HepG2 (cell line): Measurements from ENCODE around the gene UBE2I. TPM values are rescaled to one million over a fixed set of nuclear protein-coding genes. Genes with fewer than 3 reads are reported as not detected.

ENCODE experiments used
- ATAC-seq: fragments of 200-7000 bp; cut with Tn5 transposase; 3 replicates; pipeline ENCODE4 v1.9.1; 2020; ENCODE audit warnings: mild to moderate bottlenecking, moderate library complexity
- BruUV-seq: library from RNA; stranded (reverse); fragments of 400-500 nt; replicated peaks from 2 replicates; lab custom pipeline; 2021; lab: Mats Ljungman, UMichigan
- CTCF ChIA-PET: fragments of 300-600 bp; formaldehyde crosslinking; extraction: SDS; loops from one replicate; lab custom pipeline; 2021; ENCODE audit warnings: low total read pairs, inconsistent platforms, low intra/inter-chr PET ratio; lab: Yijun Ruan, JAX
- POLR2A ChIA-PET: fragments of 350-600 bp; sonication (Branson Sonifier 250); formaldehyde crosslinking; loops from one replicate; lab custom pipeline; 2020; ENCODE audit warnings: antibody characterized with exemption, inconsistent platforms; lab: Yijun Ruan, JAX
- DNase-seq: peaks from one replicate; pipeline ENCODE4 v3.0.0-alpha.2; 2015; ENCODE audit warnings: low spot score
- FAIRE-seq: peaks from 3 replicates; lab custom pipeline; 2011; peaks lifted over from hg19 to GRCh38; lab: Jason Lieb, UNC
- H2AFZ ChIP-seq: one replicate; pipeline ENCODE4 v1.6.1; 2011; ENCODE audit warnings: low read length, inconsistent platforms
- H3K27ac ChIP-seq: fragments of 300-600 bp; 3 replicates; pipeline ENCODE4 v1.8.0; 2011; ENCODE audit warnings: mixed run types, mild to moderate bottlenecking, mixed read lengths, low read length, inconsistent platforms; ENCODE audit not compliant: insufficient read depth; ENCODE audit errors: extremely low read length
- H3K27me3 ChIP-seq, 2 experiments: fragments of 200-600 bp in 1 of 2; 2 replicates in 1 of 2; 3 replicates in 1 of 2; pipeline versions ENCODE4 v1.6.0 to v1.8.0; 2011; ENCODE audit warnings: low read length in 2 of 2, mild to moderate bottlenecking in 2 of 2, moderate library complexity in 2 of 2, inconsistent platforms in 1 of 2; ENCODE audit not compliant: insufficient read depth in 2 of 2, control insufficient read depth in 1 of 2
- H3K36me3 ChIP-seq, 2 experiments: fragments of 200-600 bp in 1 of 2; replicated peaks in 1 of 2; 2 replicates in 1 of 2; 3 replicates in 1 of 2; pipeline versions ENCODE4 v1.5.1 to v1.8.0; 2011; ENCODE audit warnings: low read length in 2 of 2, inconsistent platforms in 1 of 2; ENCODE audit not compliant: insufficient read depth in 2 of 2, control insufficient read depth in 1 of 2
- H3K4me1 ChIP-seq: 2 replicates; pipeline ENCODE4 v1.5.1; 2012; ENCODE audit warnings: low read length, inconsistent platforms; ENCODE audit not compliant: insufficient read depth
- H3K4me2 ChIP-seq: 2 replicates; pipeline ENCODE4 v1.6.0; 2011; ENCODE audit warnings: low read depth, low read length, inconsistent platforms
- H3K4me3 ChIP-seq, 3 experiments: fragments of 200-600 bp in 1 of 3; sonication (generic), shearing (Covaris generic) in 1 of 3; replicated peaks in 1 of 3; 2 replicates each; pipeline ENCODE4 v1.5.1; 2011 to 2016; ENCODE audit warnings: low read length in 3 of 3, inconsistent platforms in 2 of 3, low read depth in 2 of 3, mild to moderate bottlenecking in 2 of 3, control low read depth in 1 of 3, mixed read lengths in 1 of 3; ENCODE audit not compliant: insufficient read depth in 1 of 3
- H3K79me2 ChIP-seq: one replicate; pipeline ENCODE4 v1.6.1; 2011; ENCODE audit warnings: low read length, inconsistent platforms; ENCODE audit not compliant: insufficient read depth
- H3K9ac ChIP-seq: 2 replicates; pipeline ENCODE4 v1.6.0; 2011; ENCODE audit warnings: mild to moderate bottlenecking, low read depth, low read length, inconsistent platforms; ENCODE audit not compliant: insufficient read depth
- H3K9me3 ChIP-seq: 2 replicates; pipeline ENCODE4 v1.5.1; 2012; ENCODE audit warnings: mild to moderate bottlenecking, low read length
- H4K20me1 ChIP-seq: 2 replicates; pipeline ENCODE4 v1.6.0; 2011; ENCODE audit warnings: inconsistent platforms, mild to moderate bottlenecking, low read length, moderate library complexity; ENCODE audit not compliant: insufficient read depth
- FOXP1 ChIP-seq, 2 experiments: fragments of 450-650 bp in 1 of 2; IDR thresholded peaks; 2 replicates each; pipeline ENCODE4 v1.6.1; 2017 to 2018; ENCODE audit warnings: antibody characterized with exemption in 1 of 2
- GATAD1 ChIP-seq: IDR thresholded peaks from 2 replicates; pipeline ENCODE4 v1.6.1; 2016; ENCODE audit warnings: missing genetic modification reagents, missing compliant biosample characterization
- POLR2AphosphoS2 ChIP-seq: IDR thresholded peaks from 2 replicates; pipeline ENCODE4 v1.6.1; 2011; ENCODE audit warnings: low read depth, low read length, improper control_type of control experiment
- POLR2AphosphoS5 ChIP-seq: IDR thresholded peaks from 2 replicates; pipeline ENCODE4 v1.6.1; 2012; ENCODE audit warnings: low read depth, low read length
- ZNF232 ChIP-seq: sonication (generic); formaldehyde crosslinking; IDR thresholded peaks from 2 replicates; pipeline ENCODE4 v1.4.0; 2020; ENCODE audit warnings: missing genetic modification reagents, borderline replicate concordance
- ZNF317 ChIP-seq: sonication (generic); formaldehyde crosslinking; IDR thresholded peaks from 2 replicates; pipeline ENCODE4 v1.5.0; 2020; ENCODE audit warnings: mild to moderate bottlenecking, missing genetic modification reagents
- ZNF549 ChIP-seq: sonication (generic); formaldehyde crosslinking; IDR thresholded peaks from 2 replicates; pipeline ENCODE4 v1.5.0; 2020; ENCODE audit warnings: missing genetic modification reagents
- ZSCAN9 ChIP-seq: IDR thresholded peaks from 2 replicates; pipeline ENCODE4 v1.6.1; 2016; ENCODE audit warnings: borderline replicate concordance
- WGBS: methylation state at CpG from one replicate; pipeline ENCODE4 v1.1.6; 2017; ENCODE audit warnings: low lambda C conversion rate; 5-methylcytosine and 5-hydroxymethylcytosine counted together
- in situ Hi-C: cut with HindIII; loops from 2 replicates; pipeline ENCODE4 v1.10.0; 2017; ENCODE audit warnings: low pct_unique_long_range_greater_than_20kb; ENCODE audit not compliant: extremely low pct_ligation_motif_present
- intact Hi-C: fragments of 100-400 bp; cut with micrococcal nuclease; formaldehyde crosslinking; loops from one replicate; pipeline ENCODE4 v1.10.0; 2022; ENCODE audit not compliant: unreplicated experiment
- polyA plus RNA-seq, 8 experiments: library from polyadenylated mRNA; depleted of rRNA in 3 of 8; stranded (reverse) in 7 of 8; unstranded in 1 of 8; fragments of >200 nt; fragmentation: Illumina TruSeq in 4 of 8; extraction: Trizol in 4 of 8; gene quantifications; 2 replicates each; pipeline versions ENCODE4 v1.2.1 to v1.2.3, GENCODE V29; 2011 to 2016; ENCODE audit warnings: low read depth in 4 of 8, missing spikeins in 1 of 8, mixed read lengths in 1 of 8; ENCODE audit not compliant: insufficient read depth in 1 of 8
- total RNA-seq, 5 experiments: library from RNA; depleted of rRNA; stranded (reverse); fragments of >200 nt; fragmentation: Illumina TruSeq; extraction: Trizol; gene quantifications; 2 replicates each; pipeline ENCODE4 v1.2.3, GENCODE V29; 2016; ENCODE audit warnings: low read depth in 1 of 5
- TF ChIP-seq, protein P1 (sequence below): sonication (generic); formaldehyde crosslinking; IDR thresholded peaks from 2 replicates; pipeline ENCODE4 v1.5.0; 2020; ENCODE audit warnings: mild to moderate bottlenecking, missing genetic modification reagents

Gene UBE2I
- total and polyA plus RNA-seq, 2 of the 13 experiments (the other 11 are each of a cell fraction or from before 2014, with no cell fraction given), result 75.8 to 98.9 TPM

DNA sequence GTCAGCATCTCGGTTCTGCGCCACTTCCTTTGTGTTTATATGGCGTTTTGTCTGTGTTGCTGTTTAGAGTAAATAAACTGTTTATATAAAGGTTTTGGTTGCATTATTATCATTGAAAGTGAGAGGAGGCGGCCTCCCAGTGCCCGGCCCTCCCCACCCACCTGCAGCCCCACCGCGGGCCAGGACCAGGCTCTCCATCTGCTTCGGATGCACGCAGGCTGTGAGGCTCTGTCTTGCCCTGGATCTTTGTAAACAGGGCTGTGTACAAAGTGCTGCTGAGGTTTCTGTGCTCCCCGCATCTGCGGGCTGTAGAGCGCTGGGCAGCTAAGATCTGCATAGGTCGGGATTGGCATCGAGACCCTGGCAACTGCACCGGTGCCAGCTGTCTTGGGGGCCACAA is 15.8 kb downstream of the UBE2I start:
- no peak for FAIRE-seq
- in situ Hi-C loops, result no loop called here
- H3K27me3 ChIP-seq, result no peaks in the 10 kb centered on the region
- H3K9me3 ChIP-seq, result no peaks in the 10 kb centered on the region
- no peak for ATAC-seq
- H3K4me2 ChIP-seq, result no peak overlapping the region
- no peak overlapping the region for H3K27ac ChIP-seq
- TF ChIP-seq, protein P1, sequence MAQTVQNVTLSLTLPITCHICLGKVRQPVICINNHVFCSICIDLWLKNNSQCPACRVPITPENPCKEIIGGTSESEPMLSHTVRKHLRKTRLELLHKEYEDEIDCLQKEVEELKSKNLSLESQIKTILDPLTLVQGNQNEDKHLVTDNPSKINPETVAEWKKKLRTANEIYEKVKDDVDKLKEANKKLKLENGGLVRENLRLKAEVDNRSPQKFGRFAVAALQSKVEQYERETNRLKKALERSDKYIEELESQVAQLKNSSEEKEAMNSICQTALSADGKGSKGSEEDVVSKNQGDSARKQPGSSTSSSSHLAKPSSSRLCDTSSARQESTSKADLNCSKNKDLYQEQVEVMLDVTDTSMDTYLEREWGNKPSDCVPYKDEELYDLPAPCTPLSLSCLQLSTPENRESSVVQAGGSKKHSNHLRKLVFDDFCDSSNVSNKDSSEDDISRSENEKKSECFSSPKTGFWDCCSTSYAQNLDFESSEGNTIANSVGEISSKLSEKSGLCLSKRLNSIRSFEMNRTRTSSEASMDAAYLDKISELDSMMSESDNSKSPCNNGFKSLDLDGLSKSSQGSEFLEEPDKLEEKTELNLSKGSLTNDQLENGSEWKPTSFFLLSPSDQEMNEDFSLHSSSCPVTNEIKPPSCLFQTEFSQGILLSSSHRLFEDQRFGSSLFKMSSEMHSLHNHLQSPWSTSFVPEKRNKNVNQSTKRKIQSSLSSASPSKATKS (CRISPR knock-in tag), result no peak
- TF ChIP-seq ZNF317 (CRISPR knock-in tag), result no peak
- no peak for TF ChIP-seq GATAD1
- TF ChIP-seq POLR2AphosphoS2, result 0 out of 2 replicates have a peak, but pooled peaks have one; percentile 16
- TF ChIP-seq ZNF232 (CRISPR knock-in tag), result no peak
- TF ChIP-seq POLR2AphosphoS5, result 0 out of 2 replicates have a peak, but pooled peaks have one; percentile 25
- TF ChIP-seq ZSCAN9, result no peak
- no peak for TF ChIP-seq ZNF549 (CRISPR knock-in tag)
- no peak for TF ChIP-seq FOXP1 (IDR thresholded peaks at IDR 0.05)
- TF ChIP-seq FOXP1 (CRISPR knock-in tag; IDR thresholded peaks at IDR 0.05), result no peak
- H3K36me3 ChIP-seq, result peaks cover 12 to 31% of the 10 kb centered on the region in 2 experiments; a peak in 4 of 5 replicates
- 94% methylated on average over 12 of the region's 15 CpGs for WGBS
- no peaks in the 10 kb centered on the region for H3K4me1 ChIP-seq
- H3K9ac ChIP-seq, result no peak overlapping the region
- DNase-seq, result no peak
- CTCF ChIA-PET, result no interaction called here
- no TSS peak for BruUV-seq
- no peak overlapping the region for H2AFZ ChIP-seq
- no peaks in the 10 kb centered on the region for H3K79me2 ChIP-seq
- no peaks in the 10 kb centered on the region for H4K20me1 ChIP-seq
- H3K4me3 ChIP-seq, result no peak overlapping the region
- intact Hi-C loops, result no loop called here
- POLR2A ChIA-PET, result no interaction called here
